Measurements from ENCODE around the gene ZBTB7C.
"Not testable (repeated sequence)": the region's sequence is repeated elsewhere in the genome, so short reads cannot be mapped to it uniquely, and the experiment has no call there.

ZBTB7C gene
- total RNA-seq: 0.28 to 10.9 (median 2.6) reads per million in 17 experiments

GRCh38 chr18:48408727-48409590 is at the start of gene ZBTB7C:
ZBTB7C (minus strand) TSS chr18:48409383.
- DNase-seq: peak; percentile 39 to 80 (median 60)

GRCh38 chr18:48456838-48457237 is 47.7 kb upstream of the ZBTB7C start:
- DNase-seq: no peak

DNA sequence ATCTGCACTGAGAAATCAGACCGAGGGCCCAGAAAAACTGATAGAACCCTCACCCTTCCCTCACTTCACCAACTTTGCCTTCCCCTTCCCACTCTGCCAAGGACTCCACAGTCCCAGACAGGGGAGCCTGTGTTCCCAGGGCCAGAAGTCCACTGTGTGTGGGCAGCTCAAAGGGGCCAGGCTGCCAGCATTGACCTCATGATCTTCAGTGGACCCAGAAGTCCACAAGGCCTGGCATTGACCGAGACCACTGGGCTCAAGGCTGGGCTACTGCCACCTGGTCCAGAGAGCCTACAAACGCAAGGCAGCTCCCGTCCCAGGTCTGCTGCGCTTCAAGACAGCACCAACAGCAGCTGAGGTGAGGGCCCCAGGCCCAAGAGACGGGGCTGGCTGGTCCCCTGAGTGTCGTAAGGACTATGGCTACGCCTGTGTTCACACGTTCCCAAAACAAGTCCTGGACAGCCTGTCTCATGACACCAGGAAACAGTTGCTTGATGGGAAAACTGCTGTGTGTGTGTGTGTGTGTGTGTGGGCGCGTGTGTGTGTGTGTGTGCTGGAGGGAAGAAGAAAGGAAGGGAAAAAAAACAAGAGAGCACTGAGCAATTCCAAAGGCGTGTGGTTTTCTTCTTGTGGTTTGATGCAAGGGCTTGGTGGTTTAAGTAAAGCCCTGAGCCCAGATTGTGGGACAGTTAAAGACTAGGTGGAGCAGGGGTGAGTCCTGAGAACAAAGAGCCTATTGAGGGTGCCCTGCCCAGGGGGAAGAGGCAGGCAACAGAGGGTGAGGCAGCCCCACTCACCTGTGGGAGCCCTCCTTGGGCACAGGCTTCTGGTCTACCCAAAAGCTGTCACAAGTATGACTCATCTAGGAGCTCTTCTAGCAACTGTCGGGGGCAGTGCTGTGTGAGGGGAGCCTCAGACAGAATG is 46.6 kb upstream of the ZBTB7C start:
- DNase-seq: peak in 3 of 4 experiments; percentile 32 to 42 (median 36)

DNA sequence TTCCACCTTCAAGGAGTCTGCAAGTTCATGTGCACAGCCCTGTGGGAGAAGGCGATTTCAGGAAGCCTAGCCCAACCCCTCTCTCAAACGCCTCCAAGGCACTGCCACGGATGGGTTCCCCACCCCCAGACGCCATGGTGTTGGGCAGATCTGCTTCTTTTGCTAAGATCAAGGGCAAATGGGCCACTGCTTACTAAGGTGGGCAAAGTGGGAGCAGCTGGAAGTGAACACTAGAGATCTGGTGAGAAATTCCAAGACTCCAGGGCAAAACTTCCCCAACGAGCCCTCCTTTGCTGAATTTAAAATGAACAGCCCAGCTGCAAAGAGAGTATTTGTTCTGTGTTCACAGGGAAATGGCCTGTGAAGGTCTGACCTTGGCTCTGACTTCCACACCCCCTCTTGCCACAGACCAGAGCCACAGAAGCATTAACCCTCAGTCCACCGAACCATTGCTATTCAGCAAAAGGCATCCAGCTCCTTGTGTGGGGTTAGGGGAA is 45.1 kb upstream of the ZBTB7C start:
- DNase-seq: peak in 3 of 4 experiments; percentile 17 to 37 (median 25)

- no peak for DNase-seq
These were observed 44.3 kb upstream of the ZBTB7C start for GRCh38 chr18:48453330-48454066.

GRCh38 chr18:48452861-48453323 is 43.7 kb upstream of the ZBTB7C start:
- DNase-seq: peak; percentile 25 to 61 (median 48)

DNA sequence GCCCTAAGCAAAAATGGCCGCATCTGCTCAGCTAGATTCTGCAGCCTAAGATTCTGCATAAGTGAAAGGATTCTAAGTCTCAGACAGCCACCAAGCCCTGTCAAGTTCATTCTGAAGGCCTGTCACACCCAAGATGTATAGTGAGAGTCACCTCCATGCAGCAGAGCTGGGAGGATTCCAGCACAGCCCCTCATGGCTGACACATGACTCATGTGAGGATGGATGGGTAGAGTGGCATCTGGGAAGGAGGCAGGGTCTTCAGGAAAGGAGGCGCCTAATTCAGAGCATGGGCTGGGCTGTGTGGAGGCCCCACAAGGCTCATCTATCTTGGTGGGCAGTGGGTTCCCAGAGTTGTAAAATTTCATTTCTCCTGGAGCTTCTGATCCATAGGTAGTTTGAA is 41.5 kb upstream of the ZBTB7C start:
- DNase-seq: no peak

GRCh38 chr18:48446582-48447225 is 37.5 kb upstream of the ZBTB7C start:
- peak; percentile 87 to 92 (median 90) for DNase-seq

- DNase-seq: peak; percentile 92 to 95 (median 94)
These were observed 36.4 kb upstream of the ZBTB7C start for GRCh38 chr18:48445540-48445939.

DNA sequence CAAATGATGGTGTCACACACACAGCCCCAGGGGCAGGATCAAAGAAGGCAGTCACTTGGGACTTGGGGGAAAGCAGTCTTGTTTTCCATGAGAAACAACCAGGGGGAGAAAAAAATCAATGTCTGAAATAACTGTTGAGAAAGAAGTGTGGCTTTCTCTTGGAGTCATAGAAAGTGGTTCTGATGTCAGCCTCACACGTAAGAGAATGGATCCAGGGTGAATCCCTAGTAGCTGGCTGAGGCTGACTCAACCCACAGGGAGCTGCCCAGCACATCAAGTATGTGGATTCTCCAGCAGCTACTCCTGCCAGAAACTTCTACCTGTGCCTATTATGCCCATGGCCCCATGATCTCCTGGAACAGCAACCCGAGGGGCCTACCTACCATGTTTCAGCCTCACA is 33.6 kb upstream of the ZBTB7C start:
- no peak for DNase-seq

GRCh38 chr18:48441405-48441881 is 32.3 kb upstream of the ZBTB7C start:
- no peak for DNase-seq

- DNase-seq: no peak
These were observed 31.7 kb upstream of the ZBTB7C start for GRCh38 chr18:48440924-48441323.

- DNase-seq: no peak
These were observed 27.7 kb upstream of the ZBTB7C start for GRCh38 chr18:48436907-48437306.

DNA sequence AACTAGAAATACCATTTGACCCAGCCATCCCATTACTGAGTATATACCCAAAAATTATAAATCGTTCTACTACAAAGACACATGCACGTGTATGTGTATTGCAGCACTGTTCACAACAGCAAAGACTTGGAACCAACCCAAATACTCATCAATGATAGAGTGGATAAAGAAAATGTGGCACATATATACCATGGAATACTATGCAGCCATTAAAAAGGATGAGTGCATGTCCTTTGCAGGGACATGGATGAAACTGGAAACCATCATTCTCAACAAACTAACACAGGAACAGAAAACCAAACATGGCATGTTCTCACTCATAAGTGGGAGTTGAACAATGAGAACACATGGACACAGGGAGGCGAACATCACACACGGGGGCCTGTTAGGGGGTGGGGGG is 25.2 kb upstream of the ZBTB7C start:
- not testable (repeated sequence) for DNase-seq

DNA sequence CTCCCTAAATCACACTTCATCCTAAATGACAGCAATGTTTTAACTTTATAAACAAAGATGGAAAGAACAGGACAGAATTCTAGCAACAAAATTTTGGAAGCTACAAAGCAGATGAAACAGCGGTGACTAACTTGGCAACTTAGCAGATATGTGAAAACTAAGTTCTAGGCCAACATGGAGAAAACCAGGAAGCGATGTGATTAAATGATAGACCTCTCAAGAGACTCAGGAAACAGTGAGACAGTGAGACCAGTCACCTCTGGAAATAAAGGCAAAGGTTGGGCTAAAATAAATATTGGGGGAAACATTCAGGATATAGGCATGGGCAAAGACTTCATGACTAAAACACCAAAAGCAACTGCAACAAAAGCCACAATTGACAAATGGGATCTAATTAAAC is 24.4 kb upstream of the ZBTB7C start:
- no peak for DNase-seq

- DNase-seq: peak; percentile 75 to 84 (median 78)
These were observed 21.0 kb upstream of the ZBTB7C start for GRCh38 chr18:48430150-48430549.

DNA sequence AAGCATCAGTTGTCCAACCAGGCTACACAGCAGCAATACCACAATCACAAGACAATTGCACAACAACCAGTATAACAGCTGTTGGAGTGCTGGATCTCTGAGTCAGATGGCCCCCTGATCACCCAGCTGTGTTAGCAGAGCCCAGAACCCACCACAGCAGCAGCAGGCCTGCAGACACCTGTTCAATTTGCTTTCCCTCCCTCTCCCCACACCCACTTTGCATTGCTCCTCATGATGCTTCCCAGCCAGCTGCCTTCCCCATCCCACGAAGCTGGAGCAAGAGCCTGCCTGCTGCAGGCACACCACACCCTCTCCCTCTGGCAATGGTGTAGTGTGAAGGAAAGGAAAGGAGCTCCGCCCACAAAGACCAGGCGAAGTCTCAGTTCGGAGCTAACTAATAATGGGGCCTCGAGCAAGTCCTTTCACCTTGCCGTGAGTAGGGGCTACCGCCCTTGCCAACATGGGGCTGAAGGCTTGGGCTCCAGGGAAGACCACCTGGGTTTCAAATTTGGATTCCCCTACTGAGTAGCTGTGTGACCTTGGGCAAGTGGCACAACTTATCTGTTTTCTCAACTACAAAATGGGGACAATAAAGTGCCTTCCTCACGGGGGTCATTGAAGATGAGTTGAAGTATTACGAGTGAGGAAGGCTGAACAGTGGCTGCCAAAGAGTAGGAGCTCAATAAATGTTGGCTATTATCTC is 19.4 kb upstream of the ZBTB7C start:
- peak in 3 of 4 experiments; percentile 49 to 53 (median 52) for DNase-seq

DNA sequence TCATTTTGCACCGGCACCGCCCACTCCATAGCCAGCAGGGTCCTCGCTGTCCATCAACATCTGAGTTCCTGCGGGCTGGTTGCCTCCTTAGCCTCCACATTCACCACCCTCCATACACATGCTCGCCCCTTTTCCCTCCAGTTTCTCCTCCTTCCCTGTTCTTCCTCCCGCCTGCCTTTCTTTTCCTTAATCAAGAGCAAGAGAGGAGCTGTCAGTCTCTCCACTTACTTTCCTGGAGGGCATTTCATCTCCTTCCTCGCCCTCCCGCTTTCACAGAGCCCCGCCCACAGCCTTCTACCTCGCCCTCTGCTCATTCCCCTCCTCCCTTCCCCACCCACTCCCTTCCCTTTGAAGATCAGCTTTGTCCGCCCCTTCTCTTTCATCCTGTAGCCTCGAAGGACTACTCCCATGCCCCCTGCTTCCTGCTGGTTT is 13.8 kb upstream of the ZBTB7C start:
- peak in 1 of 4 experiments; percentile 15 for DNase-seq

GRCh38 chr18:48419277-48420022 is 10.3 kb upstream of the ZBTB7C start:
- no peak for DNase-seq
